EL (cell line): ENCODE data around the gene ADAMTS14.

ENCODE experiments used
- DNase-seq: peaks from one replicate; pipeline ENCODE4 v3.0.0-alpha.2; 2016

ADAMTS14 gene

DNA sequence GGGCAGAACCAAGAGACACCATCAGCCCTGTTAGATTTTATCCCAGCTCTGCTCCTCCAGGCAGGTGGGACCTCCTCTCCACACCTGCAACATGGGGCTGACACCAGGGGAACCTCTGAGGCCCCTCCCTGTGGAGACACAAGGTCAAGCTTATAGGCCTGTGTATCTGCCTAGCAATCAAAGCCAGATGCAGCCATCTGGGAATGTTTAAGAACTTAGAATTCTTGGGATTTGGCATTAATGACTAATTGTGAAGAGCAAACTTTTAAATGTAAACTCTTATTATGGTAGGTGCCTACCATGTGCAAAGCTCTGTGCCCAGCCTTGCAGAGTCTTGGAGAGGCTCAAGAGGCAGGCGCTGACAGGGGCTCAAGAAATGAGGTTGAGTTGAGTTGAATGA lies 60.7 kb downstream of the ADAMTS14 start:
- peak; percentile 26 for DNase-seq

DNA sequence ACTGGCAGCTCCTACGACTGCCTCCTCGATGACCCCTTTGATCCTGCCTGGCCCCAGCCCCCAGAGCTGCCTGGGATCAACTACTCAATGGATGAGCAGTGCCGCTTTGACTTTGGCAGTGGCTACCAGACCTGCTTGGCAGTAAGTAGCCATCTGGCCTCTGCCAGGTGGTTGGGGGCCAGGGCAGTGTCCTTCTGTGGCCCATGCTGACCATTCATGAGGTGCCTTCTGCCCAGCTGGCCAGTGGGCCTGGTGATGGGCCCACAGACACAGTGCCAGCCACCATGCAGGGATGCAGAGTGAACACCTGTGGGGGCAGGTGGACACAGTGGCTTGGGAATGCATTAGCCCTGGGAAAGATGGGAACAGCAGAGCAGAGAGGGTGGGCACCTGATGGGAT lies 62.9 kb downstream of the ADAMTS14 start:
- no peak for DNase-seq

DNA sequence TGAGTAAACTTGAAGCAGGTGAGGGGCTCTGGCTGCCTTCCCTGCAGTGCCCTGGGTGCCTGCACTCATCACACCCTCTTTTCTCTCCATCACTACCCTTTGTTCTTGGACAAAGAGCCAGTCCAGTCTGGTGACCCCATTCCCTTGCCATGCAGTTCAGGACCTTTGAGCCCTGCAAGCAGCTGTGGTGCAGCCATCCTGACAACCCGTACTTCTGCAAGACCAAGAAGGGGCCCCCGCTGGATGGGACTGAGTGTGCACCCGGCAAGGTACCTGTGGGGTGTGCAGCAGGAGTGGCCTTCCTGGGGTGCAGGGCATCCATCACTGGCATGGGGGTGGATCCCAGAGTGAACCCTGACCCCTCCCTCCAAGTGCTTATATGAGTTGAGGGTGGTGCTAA lies 64.2 kb downstream of the ADAMTS14 start:
- no peak for DNase-seq

DNA sequence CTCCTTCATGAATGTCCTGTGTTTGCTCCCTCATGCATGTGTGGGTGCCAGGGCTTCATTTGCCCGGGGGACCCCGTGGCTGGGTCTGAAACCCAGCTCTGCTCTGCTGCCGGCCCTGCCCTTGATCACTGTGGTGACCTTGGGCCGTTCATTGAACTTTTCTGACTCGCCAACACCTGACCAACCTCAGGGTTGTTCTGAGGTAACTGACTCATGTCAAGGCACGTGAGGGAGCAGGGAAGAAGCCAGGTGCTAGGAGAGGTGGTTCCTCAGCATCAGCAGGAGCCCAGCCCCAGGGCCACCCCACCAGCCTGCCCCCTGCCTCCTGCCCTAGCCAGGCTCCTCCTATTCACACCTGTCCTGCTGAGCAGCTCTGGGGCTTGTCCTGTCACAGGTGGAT lies 64.9 kb downstream of the ADAMTS14 start:
- DNase-seq = no peak

DNA sequence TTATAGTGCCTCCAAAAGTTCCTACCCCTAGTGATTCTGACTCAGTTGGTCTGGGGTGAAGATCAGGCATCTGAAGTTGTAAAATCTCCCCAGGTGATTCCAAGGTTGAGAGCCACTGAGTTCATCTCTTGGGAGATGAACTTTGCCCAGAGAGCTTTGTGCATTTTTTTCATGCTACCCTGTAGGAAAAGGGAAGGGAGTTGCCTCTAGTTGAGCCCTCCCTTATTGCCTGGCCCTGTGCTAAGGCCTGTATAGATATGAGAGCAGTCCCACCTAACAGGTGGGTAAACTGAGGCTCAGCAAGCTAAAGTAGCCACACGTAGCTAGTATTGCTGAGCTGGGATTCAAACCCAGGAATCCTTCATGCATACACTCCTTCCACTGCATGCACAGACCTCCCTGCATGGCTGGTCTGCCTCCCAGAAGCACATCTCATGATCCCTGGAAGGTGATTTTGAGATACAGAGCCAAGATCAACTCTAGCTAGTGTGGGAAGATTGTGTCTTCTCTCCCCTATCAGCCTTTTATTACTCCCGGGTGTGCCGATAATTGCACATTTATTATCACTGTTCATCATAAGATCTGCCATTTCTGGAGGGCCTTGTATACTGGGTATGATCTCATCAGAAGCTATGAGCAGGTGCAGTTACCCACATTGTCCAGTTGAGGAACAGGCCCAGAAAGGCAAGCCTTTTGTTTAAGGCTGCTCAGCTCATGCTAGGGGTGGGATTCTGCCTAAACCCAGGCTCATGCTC lies 65.9 kb downstream of the ADAMTS14 start:
- DNase-seq = no peak

DNA sequence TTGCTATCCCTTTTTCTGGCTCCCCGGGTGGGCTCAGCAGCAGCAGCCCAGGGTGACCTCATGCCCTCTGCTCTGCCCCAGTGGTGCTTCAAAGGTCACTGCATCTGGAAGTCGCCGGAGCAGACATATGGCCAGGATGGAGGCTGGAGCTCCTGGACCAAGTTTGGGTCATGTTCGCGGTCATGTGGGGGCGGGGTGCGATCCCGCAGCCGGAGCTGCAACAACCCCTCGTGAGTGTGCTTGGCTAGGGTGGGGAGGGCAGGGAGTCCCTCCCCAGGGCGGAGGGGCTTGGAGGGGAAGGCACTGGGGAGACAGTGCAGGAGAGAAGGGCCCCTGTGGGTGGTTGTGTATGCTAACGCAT lies 66.4 kb downstream of the ADAMTS14 start:
- no peak for DNase-seq

DNA sequence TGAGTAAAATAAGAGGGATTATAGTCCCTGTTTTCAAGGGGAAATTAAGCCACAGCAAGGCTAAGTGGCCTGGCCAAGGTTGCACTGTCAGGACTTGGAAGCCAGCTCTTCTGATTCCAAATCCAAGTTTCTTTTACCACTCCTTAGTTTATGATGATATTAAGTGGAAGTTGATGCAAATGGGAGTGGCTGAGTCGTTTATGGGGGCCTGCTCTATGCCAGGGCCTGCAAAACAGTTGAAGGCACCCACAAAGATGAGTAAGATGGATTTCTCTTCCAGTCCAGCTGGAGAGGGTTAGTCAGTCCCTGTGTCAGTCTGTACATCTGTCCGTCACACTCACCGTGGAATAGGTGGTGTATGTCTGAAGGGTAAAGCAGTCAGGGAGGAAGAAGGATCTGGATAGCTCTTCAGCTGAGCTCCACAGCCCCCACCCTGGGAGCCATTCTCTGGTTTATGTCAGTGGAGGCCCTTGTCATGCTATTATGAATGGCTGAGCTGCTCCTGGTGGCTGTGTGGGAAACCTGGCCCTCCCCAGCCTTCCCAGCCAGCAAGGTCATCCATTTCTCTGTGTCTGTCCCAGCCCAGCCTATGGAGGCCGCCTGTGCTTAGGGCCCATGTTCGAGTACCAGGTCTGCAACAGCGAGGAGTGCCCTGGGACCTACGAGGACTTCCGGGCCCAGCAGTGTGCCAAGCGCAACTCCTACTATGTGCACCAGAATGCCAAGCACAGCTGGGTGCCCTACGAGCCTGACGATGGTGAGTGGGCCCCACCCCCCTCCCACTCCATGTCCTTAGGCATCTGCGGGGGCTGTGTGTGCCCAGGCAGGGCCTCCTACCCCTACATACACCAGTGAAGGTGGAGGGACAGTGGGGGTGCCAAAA lies 68.3 kb downstream of the ADAMTS14 start:
- no peak for DNase-seq

DNA sequence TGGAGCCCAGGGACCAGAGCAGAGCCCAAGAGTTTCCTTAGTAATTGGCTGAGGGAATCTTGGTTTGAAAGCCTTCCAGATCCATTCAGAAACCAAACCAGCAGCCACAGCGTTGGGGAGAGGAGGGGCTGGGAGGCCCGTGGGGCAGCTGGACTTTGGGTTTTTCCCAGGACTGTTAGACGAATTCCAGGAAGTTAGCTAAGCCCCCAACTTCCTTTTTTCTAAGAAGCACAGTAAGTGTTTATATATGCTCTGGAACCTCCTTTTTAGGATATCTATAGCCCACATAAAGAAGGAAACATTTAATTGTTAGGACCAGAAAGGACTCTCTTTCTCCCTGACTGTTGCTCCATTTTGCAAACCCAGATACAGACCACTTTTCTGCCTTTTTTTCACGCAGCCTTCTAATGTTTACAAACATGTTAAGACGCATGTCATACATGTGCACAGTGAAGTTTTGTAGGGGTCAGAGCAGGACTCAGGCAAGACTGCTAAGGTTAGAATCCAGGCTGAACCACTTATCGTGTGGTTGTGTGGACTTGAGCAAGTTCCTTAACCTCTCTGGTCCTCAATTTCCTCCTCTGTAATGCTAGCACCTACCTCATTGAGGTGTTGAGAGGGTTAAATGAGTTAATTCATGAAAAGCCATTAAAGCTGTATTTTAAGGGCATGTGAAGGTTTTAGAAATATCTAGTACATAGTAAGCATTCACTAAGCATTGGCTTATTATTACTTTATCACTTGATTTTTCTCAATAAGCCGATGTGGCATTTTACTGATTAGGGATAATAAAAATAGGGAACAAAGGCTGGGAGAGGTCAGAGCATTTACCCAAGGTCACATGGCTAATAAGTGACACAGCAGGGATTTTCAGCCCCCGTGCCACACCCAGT lies 70.5 kb downstream of the ADAMTS14 start:
- DNase-seq = peak; percentile 62

DNA sequence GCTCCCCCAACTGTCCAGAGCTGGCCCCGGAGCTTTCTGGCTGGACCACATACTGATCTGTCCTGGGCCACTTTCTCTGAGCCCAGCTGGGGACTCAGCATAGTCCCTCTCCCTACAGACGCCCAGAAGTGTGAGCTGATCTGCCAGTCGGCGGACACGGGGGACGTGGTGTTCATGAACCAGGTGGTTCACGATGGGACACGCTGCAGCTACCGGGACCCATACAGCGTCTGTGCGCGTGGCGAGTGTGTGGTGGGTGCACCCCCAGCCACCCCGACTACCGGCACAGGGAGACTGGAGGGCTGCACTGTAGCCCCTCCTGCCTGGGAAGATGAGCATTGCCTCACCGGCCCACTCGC lies 71.1 kb downstream of the ADAMTS14 start:
- DNase-seq = no peak

DNA sequence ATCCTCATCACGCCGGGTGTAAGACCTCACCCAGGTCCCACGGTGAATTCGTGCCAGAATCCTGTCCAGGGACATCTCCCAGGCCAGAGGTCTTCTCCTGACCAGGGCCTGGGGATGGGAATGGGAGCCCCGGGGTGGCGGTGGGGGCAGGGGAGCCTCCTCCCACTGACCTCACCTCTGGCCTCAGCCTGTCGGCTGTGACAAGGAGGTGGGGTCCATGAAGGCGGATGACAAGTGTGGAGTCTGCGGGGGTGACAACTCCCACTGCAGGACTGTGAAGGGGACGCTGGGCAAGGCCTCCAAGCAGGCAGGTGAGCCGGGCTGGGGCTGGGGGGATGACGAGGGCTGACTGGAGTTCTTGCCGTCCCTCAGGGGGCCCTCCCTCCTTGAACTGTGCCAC lies 71.6 kb downstream of the ADAMTS14 start:
- no peak for DNase-seq

DNA sequence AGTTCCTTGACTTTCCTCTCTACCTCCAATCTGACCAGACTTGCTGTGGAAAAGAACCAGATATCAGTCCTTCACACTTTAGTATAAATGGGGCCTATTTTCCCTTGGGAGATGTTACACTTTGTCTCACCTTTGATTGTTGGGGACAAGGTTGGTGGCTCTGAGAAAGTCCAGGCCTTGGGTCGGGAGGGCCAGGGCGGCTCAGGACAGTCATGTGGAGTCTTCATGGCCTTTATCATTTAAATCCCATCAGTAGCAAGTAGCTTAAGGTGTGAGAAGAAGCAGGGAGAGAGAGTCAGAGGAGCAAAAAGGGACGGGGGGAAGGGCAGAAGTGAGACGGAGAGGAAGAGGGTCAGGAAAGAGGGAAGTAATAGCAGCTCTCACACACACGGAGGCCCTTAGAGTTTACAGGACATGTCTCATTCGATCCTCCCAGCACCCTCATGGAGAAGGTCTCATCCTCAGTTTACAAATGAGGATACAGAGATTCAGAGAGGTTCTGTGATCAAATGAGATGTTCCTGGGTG lies 72.4 kb downstream of the ADAMTS14 start:
- no peak for DNase-seq

DNA sequence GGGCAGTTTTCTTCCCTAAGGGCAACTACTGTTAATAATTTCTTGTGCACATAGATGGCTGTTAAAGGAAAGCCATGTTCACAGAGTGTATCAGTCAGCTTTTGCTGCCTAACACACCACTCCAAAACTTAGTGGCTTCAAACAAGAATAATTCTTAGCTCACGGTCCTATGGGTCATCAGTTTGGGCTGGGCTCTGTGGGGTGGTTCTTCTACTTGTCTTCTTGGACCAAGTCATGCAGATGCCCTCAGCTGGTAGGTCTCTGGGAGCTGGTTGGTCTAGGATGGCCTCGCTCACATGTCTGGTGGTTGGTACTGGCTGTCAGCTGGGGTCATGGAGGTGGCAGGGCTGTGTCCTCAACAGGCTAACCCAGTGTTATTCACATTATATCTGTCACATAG lies 73.2 kb downstream of the ADAMTS14 start:
- no peak for DNase-seq

DNA sequence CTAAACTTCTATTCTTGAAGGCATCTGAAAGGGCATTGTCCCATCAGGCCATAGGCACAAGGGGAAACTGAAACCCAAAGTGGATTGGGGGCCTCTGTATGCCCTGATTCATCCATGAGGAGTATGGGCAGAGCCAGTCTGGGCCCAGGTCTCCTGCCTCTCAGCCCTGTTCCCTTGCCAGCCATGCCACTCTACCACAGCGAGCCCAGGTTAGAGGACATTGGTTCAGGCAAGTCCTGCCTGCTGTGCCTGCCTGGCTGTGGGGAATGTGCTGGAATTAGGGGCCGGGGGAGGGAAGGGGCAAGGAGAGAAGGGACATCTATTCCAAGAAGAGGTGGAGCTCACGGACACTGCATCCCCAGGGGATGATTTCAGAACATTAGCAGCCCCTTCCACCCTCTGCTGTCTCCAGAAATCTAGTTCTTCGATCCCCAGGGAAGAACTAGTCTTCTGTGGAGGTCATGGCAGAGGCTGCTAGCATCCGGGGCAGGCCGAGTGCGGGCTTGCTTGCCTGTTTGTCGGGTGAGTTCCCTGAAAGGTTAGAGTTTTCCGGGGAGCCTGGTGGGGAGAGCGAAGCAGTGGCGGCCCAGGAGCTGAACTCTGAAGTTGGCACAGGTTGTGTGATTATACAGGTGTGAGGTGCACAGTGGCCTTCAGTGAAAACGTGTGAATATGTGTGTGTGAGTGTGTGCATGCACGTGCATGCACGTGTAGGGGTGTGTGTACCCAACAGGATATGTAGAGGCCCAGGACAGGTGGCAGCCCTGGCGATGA lies 75.1 kb downstream of the ADAMTS14 start:
- no peak for DNase-seq

DNA sequence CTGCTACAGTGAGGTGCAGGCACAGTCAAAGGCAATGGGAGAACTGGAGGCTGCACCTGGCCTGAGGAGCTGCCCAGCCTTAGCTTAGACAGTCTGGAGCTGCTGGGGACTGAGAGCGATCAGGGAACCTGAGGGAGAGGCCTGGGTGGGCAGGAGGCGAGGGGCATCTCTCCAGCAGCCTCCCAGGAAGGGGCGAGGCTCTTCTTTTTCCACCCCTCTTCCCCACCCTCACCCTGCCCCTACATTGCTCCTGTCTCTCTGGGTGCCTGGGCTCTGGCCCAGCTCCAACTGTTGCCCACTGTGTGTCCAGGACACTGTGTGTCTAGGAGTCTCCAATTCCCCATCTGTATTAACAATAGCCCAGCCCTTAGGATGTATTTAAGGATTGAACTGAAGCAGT lies 76.0 kb downstream of the ADAMTS14 start:
- no peak for DNase-seq

DNA sequence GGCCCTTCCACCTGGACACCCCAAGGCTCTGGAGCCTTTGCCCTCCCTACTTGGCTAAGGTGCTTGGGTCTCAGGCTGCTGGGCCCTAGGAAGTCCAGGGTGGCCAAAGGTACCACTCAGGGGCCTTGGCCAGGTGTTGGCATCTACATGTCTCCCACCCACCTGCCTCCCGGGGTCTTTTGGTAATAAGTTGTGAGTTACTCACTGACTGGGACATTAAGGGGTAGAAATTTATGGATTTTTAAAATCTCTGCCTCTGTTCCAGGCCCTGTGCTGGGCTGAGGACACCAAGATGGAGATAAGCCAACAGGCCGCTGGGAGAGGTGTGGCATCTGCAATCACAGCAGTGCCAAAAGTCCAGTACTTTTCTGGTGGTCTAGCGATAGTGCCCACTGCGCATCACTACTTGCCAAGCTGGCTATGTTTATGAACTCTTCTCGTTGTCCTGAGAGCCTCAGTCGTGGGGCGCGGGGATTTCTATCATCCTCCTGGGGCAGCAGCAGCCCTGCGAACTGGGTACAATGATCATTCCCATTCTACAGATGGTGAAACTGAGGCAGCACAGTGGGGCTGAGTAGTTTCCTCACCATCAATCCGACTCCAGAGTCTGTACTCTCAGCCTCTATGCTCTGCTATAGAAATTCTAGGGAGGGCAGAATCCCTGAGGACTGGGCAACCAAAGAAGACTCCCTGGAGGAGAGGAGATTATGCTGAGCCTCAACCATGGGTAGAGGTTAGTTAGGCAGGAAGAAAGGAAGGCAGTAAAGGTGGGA lies 76.7 kb downstream of the ADAMTS14 start:
- no peak for DNase-seq

DNA sequence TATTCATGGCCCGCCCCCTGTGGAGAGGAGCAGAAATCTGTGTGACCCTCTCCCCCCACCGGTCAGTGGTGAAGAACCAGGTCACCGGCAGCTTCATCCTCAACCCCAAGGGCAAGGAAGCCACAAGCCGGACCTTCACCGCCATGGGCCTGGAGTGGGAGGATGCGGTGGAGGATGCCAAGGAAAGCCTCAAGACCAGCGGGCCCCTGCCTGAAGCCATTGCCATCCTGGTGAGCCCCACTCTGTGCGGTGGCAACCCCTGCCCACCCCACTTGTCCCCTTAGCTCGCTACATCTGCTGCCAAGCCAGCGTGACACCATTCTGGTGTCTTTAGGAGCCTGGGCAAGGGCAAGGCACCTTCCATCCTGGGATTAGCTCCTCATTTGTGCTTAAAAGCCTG lies 77.5 kb downstream of the ADAMTS14 start:
- DNase-seq = no peak

DNA sequence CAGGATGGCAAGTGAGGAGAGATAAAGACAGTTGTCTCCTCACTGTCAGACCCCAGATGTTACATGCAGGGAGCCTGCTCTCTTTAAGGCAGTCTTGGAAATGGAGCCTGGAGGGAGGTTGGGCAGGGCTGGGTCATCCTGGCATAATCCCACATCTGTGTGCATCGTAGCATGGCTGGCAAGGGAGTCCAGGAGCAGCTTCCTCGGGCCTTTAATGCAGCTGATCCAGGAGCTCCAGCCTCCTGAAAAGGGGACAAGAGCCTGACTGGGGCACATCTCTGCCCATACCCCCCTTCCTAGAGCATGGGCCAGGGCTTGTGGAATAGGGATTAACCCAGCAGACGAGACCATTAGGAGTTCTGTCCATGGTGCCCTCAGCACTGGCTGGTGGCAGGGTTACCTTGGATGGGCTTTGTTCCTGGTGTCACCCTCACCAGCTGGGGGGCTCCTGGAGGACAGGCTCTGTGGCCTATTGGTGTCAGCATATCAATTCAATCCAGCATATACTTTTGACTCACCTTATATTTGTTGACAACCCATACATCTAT lies 77.9 kb downstream of the ADAMTS14 start:
- no peak for DNase-seq

DNA sequence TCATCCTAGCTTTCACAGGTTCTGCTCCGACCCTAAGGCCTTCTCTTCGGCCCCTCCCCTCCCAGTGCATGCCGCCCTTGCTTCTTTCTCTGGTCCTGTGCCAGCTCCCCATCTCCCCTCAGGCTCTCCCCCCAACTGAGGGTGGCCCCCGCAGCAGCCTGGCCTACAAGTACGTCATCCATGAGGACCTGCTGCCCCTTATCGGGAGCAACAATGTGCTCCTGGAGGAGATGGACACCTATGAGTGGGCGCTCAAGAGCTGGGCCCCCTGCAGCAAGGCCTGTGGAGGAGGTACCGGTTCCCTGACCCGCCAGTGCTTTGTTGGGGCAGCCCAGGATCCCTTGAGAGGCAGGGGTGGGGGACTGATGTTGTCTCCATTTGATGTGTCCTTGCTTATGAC lies 79.0 kb downstream of the ADAMTS14 start:
- no peak for DNase-seq

DNA sequence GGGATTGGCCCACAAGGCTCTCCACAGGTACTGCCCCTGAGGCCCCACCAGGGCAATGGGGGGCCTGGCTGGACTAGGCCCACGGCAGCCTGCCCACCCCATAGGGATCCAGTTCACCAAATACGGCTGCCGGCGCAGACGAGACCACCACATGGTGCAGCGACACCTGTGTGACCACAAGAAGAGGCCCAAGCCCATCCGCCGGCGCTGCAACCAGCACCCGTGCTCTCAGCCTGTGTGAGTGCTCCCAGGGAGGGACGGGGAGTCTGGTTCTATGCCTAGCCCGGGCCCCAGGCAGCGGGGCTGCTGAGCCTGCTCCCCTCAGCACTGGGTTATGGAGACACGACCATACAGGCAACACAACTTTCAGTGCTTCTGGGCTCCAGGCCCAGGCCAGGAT lies 79.7 kb downstream of the ADAMTS14 start:
- no peak for DNase-seq

DNA sequence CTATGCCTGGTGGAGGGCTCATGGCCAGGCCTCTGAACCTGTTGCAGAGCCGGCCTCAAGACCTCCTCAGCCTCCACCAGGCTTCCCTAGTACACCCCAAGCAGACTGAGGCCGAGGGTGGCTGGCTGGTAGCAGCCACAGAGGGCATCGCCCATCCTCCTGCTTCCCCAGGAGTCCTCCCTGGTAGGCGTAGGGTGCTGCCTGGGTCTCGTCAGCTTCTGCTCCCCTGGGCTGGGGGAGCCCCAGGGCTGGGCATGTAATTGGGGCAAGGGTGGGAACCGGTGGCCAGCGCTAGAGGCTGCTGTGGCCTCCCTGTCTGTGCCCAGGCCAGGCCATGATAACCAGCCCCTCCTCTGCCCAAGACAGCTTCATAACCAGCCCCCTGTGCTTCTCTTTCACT lies 80.3 kb downstream of the ADAMTS14 start:
- DNase-seq = no peak

DNA sequence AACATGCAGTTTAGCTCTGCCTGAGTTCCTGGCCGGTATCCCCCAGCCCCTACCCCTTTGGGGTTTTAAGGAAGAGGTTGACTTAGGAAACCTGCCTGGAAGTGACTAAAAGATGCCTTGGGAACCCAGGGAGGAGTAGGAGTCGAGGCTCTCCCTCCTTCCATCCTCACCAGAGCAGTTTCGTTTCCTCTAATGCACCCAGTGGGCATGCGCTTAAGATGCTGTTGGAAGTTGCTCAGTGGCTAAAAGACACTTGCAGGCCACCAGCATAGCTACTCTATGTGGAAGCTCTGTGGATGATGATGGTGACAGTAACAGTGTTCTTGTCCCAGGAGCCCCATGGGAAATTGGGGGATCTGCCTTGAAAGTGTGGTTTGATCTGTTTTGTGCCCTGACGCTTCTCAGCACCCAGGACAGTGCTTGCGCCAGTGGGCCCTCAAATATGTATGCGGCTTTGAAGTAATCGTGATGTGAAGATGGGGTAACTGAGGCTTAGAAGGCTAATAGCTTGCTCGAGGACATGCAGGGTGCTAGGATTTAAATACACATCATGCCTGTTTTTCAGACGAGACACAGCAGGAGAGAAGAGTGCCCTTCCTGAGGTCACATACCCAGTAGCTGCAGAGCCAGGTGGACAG lies 80.8 kb downstream of the ADAMTS14 start:
- DNase-seq = no peak
